ENCODE measurements around the gene HOGA1. TPM values are rescaled to one million over a fixed set of nuclear protein-coding genes. Genes with fewer than 3 reads are reported as not detected.

Gene HOGA1
- total RNA-seq, 1 donor from 2014 or later, result 2.6 TPM

- intact Hi-C loops (cut with DNase I), result no loop called here
- H3K27me3 ChIP-seq, result no peaks in the 10 kb centered on the region
Measured at GRCh38 chr10:97618285-97618684, 34.1 kb downstream of the HOGA1 start.

GRCh38 chr10:97618733-97619132 is 34.5 kb downstream of the HOGA1 start:
- intact Hi-C loops (cut with DNase I), result no loop called here
- Histone ChIP-seq H3K27ac (no peak overlapping the region), H3K27me3 (no peaks in the 10 kb centered on the region), H3K9me3 (no peaks in the 10 kb centered on the region), H3K36me3 (no peaks in the 10 kb centered on the region), H3K4me3 (no peak overlapping the region), H3K4me1 (no peaks in the 10 kb centered on the region)
- DNase-seq (ENCODE audit: low spot score in 2 of 2), result no peak
- no peak for TF ChIP-seq CTCF (IDR thresholded peaks at IDR 0.05)

More at GRCh38 chr10:97618285-97618684, 34.1 kb downstream of the HOGA1 start:
- Histone ChIP-seq H3K4me3 (no peak overlapping the region), H3K27ac (no peak overlapping the region), H3K36me3 (no peaks in the 10 kb centered on the region), H3K9me3 (no peaks in the 10 kb centered on the region), H3K4me1 (no peaks in the 10 kb centered on the region)
- no peak for TF ChIP-seq CTCF (IDR thresholded peaks at IDR 0.05)
- DNase-seq (ENCODE audit: low spot score in 2 of 2), result no peak

- Histone ChIP-seq H3K36me3 (no peaks in the 10 kb centered on the region), H3K27ac (no peak overlapping the region), H3K4me3 (no peak overlapping the region), H3K9me3 (no peaks in the 10 kb centered on the region), H3K27me3 (no peaks in the 10 kb centered on the region), H3K4me1 (no peaks in the 10 kb centered on the region)
- intact Hi-C loops (cut with DNase I), result no loop called here
- DNase-seq (ENCODE audit: low spot score in 2 of 2), result no peak
- TF ChIP-seq CTCF (IDR thresholded peaks at IDR 0.05), result no peak
Measured at GRCh38 chr10:97623277-97623676, 39.1 kb downstream of the HOGA1 start.

- no peak for DNase-seq (ENCODE audit: low spot score in 2 of 2)
- Histone ChIP-seq H3K9me3 (no peaks in the 10 kb centered on the region), H3K27ac (peak overlapping the region in 1 of 2 donors; percentile 26), H3K36me3 (no peaks in the 10 kb centered on the region), H3K27me3 (no peaks in the 10 kb centered on the region), H3K4me1 (no peaks in the 10 kb centered on the region), H3K4me3 (no peak overlapping the region)
- TF ChIP-seq CTCF (IDR thresholded peaks at IDR 0.05), result no peak
- intact Hi-C loops (cut with DNase I), result no loop called here
Measured at GRCh38 chr10:97627731-97628130, 43.5 kb downstream of the HOGA1 start.

GRCh38 chr10:97628228-97628627 is 44.0 kb downstream of the HOGA1 start:
- H3K4me1 ChIP-seq, result no peaks in the 10 kb centered on the region
- no peak for DNase-seq (ENCODE audit: low spot score in 2 of 2)
- H3K27me3 ChIP-seq, result no peaks in the 10 kb centered on the region
- no peak for TF ChIP-seq CTCF (IDR thresholded peaks at IDR 0.05)
- intact Hi-C loops (cut with DNase I), result no loop called here
- H3K9me3 ChIP-seq, result no peaks in the 10 kb centered on the region
- H3K4me3 ChIP-seq, result no peak overlapping the region
- no peaks in the 10 kb centered on the region for H3K36me3 ChIP-seq
- H3K27ac ChIP-seq, result peak overlapping the region; percentile 17 to 26

GRCh38 chr10:97629289-97629688 is 45.1 kb downstream of the HOGA1 start:
- Histone ChIP-seq H3K27me3 (no peaks in the 10 kb centered on the region), H3K9me3 (no peaks in the 10 kb centered on the region), H3K4me3 (no peak overlapping the region), H3K36me3 (no peaks in the 10 kb centered on the region), H3K4me1 (peaks cover 0 to 3% of the 10 kb centered on the region in 2 donors), H3K27ac (no peak overlapping the region)
- no peak for DNase-seq (ENCODE audit: low spot score in 2 of 2)
- intact Hi-C loops (cut with DNase I), result no loop called here
- TF ChIP-seq CTCF (IDR thresholded peaks at IDR 0.05), result no peak
